Neural cell (in vitro differentiated cells): ENCODE measurements around the gene ZNF768. TPM values are rescaled to one million over a fixed set of nuclear protein-coding genes. Genes with fewer than 3 reads are reported as not detected.

Source experiments
- H2AFZ ChIP-seq: fragments of 200-600, 300-800 bp; sonication (generic), shearing (Covaris generic); 2 replicates; pipeline ENCODE4 v1.6.0; 2014; ENCODE audit warnings: low read depth, mild to moderate bottlenecking, antibody characterized with exemption, low read length, moderate library complexity
- H3F3A ChIP-seq: fragments of 200-600 bp; shearing (Covaris generic); 2 replicates; pipeline ENCODE4 v1.6.1; 2016; ENCODE audit warnings: mild to moderate bottlenecking, moderate library complexity, mixed read lengths, antibody characterized with exemption, low read length; ENCODE audit not compliant: insufficient read depth, poor library complexity, severe bottlenecking
- H3K27ac ChIP-seq: fragments of 200-600, 300-800 bp; sonication (generic), shearing (Covaris generic); 2 replicates; pipeline ENCODE4 v1.5.1; 2014; ENCODE audit warnings: mild to moderate bottlenecking, low read length, moderate library complexity
- H3K27me3 ChIP-seq: fragments of 300-800, 200-600 bp; sonication (generic), shearing (Covaris generic); 2 replicates; pipeline ENCODE4 v1.6.0; 2014; ENCODE audit warnings: mild to moderate bottlenecking, low read depth, low read length, moderate library complexity; ENCODE audit not compliant: insufficient read depth
- H3K36me3 ChIP-seq: fragments of 300-800, 200-600 bp; sonication (generic), shearing (Covaris generic); 2 replicates; pipeline ENCODE4 v1.5.1; 2014; ENCODE audit warnings: mild to moderate bottlenecking, antibody characterized with exemption, low read length, moderate library complexity; ENCODE audit not compliant: insufficient read depth
- H3K4me2 ChIP-seq: fragments of 300-800, 200-600 bp; sonication (generic), shearing (Covaris generic); 2 replicates; pipeline ENCODE4 v1.6.0; 2014; ENCODE audit warnings: mild to moderate bottlenecking, low read length
- H3K4me3 ChIP-seq: fragments of 300-800, 200-600 bp; sonication (generic), shearing (Covaris generic); 2 replicates; pipeline ENCODE4 v1.5.1; 2014; ENCODE audit warnings: mild to moderate bottlenecking, low read length, moderate library complexity
- H3K79me2 ChIP-seq: fragments of 200-600 bp; shearing (Covaris generic); replicated peaks from 2 replicates; pipeline ENCODE4 v1.6.0; 2014; ENCODE audit warnings: mild to moderate bottlenecking, low read length, moderate library complexity; ENCODE audit not compliant: insufficient read depth
- H3K9ac ChIP-seq: fragments of 300-800, 200-600 bp; sonication (generic), shearing (Covaris generic); 2 replicates; pipeline ENCODE4 v1.6.1; 2016; ENCODE audit warnings: mild to moderate bottlenecking, low read length, mixed read lengths
- H3K9me2 ChIP-seq: fragments of 200-600 bp; shearing (Covaris generic); 2 replicates; pipeline ENCODE4 v1.6.1; 2016; ENCODE audit warnings: mild to moderate bottlenecking, low read length, mixed read lengths; ENCODE audit not compliant: insufficient read depth
- H3K9me3 ChIP-seq: fragments of 200-600, 300-800 bp; sonication (generic), shearing (Covaris generic); 2 replicates; pipeline ENCODE4 v1.6.1; 2016; ENCODE audit warnings: mild to moderate bottlenecking, mixed run types, low read length, moderate library complexity, mixed read lengths
- H4K20me1 ChIP-seq: fragments of 200-600 bp; shearing (Covaris generic); 2 replicates; pipeline ENCODE4 v1.6.1; 2016; ENCODE audit warnings: mild to moderate bottlenecking, mixed run types; ENCODE audit not compliant: insufficient read depth
- EP300 ChIP-seq: fragments of 450-650 bp; conservative IDR thresholded peaks from 2 replicates; pipeline ENCODE4 v1.6.1; 2014; ENCODE audit warnings: antibody characterized with exemption, mild to moderate bottlenecking, moderate library complexity; ENCODE audit not compliant: poor library complexity, severe bottlenecking
- EZH2 ChIP-seq: fragments of 200-600, 300-800 bp; shearing (Covaris generic), sonication (generic); IDR thresholded peaks from 2 replicates; pipeline ENCODE4 v1.6.1; 2014; ENCODE audit warnings: antibody characterized with exemption, low read length, borderline replicate concordance, mild to moderate bottlenecking; ENCODE audit not compliant: insufficient read depth, poor library complexity, severe bottlenecking
- MXI1 ChIP-seq: fragments of 450-650 bp; conservative IDR thresholded peaks from 2 replicates; pipeline ENCODE4 v1.6.1; 2014; ENCODE audit warnings: antibody characterized with exemption, mild to moderate bottlenecking; ENCODE audit not compliant: poor library complexity, severe bottlenecking
- POLR2AphosphoS5 ChIP-seq: IDR thresholded peaks from 2 replicates; pipeline ENCODE4 v1.6.1; 2012
- RAD21 ChIP-seq: fragments of 450-650 bp; conservative IDR thresholded peaks from 2 replicates; pipeline ENCODE4 v1.6.1; 2014; ENCODE audit warnings: antibody characterized with exemption, mild to moderate bottlenecking, moderate library complexity
- SMC3 ChIP-seq: fragments of 450-650 bp; conservative IDR thresholded peaks from 2 replicates; pipeline ENCODE4 v1.6.1; 2014; ENCODE audit warnings: antibody characterized with exemption, mild to moderate bottlenecking, moderate library complexity; ENCODE audit not compliant: poor library complexity
- TAF1 ChIP-seq: IDR thresholded peaks from 2 replicates; pipeline ENCODE4 v1.6.1; 2012; ENCODE audit warnings: low read depth
- polyA plus RNA-seq: library from polyadenylated mRNA; depleted of rRNA; stranded (reverse); fragments of >200 nt; gene quantifications from 2 replicates; pipeline ENCODE4 v1.2.3, GENCODE V29; 2014
- TF ChIP-seq, protein P1 (sequence below): fragments of 450-650 bp; IDR thresholded peaks from 2 replicates; pipeline ENCODE4 v1.5.1; 2014; ENCODE audit warnings: antibody characterized with exemption, mild to moderate bottlenecking, moderate library complexity; ENCODE audit not compliant: poor library complexity, severe bottlenecking
- TF ChIP-seq, protein P2 (sequence below): IDR thresholded peaks from 2 replicates; pipeline ENCODE4 v1.6.1; 2012; ENCODE audit warnings: borderline replicate concordance

Gene ZNF768
- polyA plus RNA-seq, 1 donor from 2014 or later = 54.4 TPM

DNA sequence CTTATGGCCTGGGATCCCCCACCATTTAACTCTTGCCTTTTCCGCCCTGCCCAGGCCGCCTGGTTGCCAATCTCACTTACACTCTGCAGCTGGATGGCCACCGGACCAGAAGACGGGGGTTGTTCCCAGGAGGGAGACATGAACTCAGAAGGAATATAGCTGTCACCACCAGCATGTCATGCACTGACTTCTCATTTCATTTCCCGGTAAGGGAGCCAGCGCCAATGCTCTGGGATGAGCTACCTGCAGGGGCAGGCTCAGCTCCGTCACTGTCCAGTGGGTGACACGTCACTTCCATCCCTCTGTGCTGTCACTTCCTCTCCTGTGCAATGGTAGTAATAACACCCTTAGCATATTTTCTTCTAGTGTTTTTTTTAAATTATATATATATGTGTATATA, 27.1 kb downstream of the ZNF768 start:
- H3F3A ChIP-seq = no peaks in the 10 kb centered on the region
- no peaks in the 10 kb centered on the region for H3K36me3 ChIP-seq
- H3K9ac ChIP-seq = no peak overlapping the region
- no peak overlapping the region for H2AFZ ChIP-seq
- no peaks in the 10 kb centered on the region for H3K79me2 ChIP-seq
- no peak overlapping the region for H3K27ac ChIP-seq
- no peaks in the 10 kb centered on the region for H3K9me3 ChIP-seq
- H3K4me3 ChIP-seq = no peak overlapping the region
- H4K20me1 ChIP-seq = no peaks in the 10 kb centered on the region
- no peak for TF ChIP-seq SMC3
- TF ChIP-seq EP300 = no peak
- no peak for TF ChIP-seq TAF1
- no peak for TF ChIP-seq MXI1
- TF ChIP-seq EZH2 = no peak
- TF ChIP-seq, protein P1, sequence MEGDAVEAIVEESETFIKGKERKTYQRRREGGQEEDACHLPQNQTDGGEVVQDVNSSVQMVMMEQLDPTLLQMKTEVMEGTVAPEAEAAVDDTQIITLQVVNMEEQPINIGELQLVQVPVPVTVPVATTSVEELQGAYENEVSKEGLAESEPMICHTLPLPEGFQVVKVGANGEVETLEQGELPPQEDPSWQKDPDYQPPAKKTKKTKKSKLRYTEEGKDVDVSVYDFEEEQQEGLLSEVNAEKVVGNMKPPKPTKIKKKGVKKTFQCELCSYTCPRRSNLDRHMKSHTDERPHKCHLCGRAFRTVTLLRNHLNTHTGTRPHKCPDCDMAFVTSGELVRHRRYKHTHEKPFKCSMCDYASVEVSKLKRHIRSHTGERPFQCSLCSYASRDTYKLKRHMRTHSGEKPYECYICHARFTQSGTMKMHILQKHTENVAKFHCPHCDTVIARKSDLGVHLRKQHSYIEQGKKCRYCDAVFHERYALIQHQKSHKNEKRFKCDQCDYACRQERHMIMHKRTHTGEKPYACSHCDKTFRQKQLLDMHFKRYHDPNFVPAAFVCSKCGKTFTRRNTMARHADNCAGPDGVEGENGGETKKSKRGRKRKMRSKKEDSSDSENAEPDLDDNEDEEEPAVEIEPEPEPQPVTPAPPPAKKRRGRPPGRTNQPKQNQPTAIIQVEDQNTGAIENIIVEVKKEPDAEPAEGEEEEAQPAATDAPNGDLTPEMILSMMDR = no peak
- no peak for TF ChIP-seq POLR2AphosphoS5
- TF ChIP-seq, protein P2, sequence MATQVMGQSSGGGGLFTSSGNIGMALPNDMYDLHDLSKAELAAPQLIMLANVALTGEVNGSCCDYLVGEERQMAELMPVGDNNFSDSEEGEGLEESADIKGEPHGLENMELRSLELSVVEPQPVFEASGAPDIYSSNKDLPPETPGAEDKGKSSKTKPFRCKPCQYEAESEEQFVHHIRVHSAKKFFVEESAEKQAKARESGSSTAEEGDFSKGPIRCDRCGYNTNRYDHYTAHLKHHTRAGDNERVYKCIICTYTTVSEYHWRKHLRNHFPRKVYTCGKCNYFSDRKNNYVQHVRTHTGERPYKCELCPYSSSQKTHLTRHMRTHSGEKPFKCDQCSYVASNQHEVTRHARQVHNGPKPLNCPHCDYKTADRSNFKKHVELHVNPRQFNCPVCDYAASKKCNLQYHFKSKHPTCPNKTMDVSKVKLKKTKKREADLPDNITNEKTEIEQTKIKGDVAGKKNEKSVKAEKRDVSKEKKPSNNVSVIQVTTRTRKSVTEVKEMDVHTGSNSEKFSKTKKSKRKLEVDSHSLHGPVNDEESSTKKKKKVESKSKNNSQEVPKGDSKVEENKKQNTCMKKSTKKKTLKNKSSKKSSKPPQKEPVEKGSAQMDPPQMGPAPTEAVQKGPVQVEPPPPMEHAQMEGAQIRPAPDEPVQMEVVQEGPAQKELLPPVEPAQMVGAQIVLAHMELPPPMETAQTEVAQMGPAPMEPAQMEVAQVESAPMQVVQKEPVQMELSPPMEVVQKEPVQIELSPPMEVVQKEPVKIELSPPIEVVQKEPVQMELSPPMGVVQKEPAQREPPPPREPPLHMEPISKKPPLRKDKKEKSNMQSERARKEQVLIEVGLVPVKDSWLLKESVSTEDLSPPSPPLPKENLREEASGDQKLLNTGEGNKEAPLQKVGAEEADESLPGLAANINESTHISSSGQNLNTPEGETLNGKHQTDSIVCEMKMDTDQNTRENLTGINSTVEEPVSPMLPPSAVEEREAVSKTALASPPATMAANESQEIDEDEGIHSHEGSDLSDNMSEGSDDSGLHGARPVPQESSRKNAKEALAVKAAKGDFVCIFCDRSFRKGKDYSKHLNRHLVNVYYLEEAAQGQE = no peak
- TF ChIP-seq RAD21 = no peak
- no peaks in the 10 kb centered on the region for H3K27me3 ChIP-seq
- no peaks in the 10 kb centered on the region for H3K9me2 ChIP-seq
- H3K4me2 ChIP-seq = no peak overlapping the region

DNA sequence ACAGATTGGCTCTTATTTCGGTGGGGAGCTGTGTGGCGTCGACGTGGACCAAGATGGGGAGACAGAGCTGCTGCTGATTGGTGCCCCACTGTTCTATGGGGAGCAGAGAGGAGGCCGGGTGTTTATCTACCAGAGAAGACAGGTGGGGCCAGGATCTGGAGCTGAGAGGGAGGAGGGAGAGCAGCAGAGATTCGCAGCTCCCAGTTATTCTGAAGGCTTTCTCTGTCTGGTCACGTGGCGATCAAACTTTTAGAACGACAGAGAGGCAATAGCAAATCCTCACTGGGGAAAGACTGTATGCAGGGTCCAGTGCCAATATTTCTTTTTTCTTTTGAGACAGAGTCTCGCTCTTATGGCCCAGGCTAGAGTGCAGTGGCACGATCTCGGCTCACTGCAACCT, 31.7 kb downstream of the ZNF768 start:
- H3K36me3 ChIP-seq = no peaks in the 10 kb centered on the region
- no peaks in the 10 kb centered on the region for H3K9me2 ChIP-seq
- H3K4me2 ChIP-seq = no peak overlapping the region
- no peak overlapping the region for H3K4me3 ChIP-seq
- no peaks in the 10 kb centered on the region for H3K27me3 ChIP-seq
- H4K20me1 ChIP-seq = no peaks in the 10 kb centered on the region
- no peak overlapping the region for H3K27ac ChIP-seq
- no peak overlapping the region for H2AFZ ChIP-seq
- TF ChIP-seq POLR2AphosphoS5 (no peak), MXI1 (no peak)
- H3K79me2 ChIP-seq = no peaks in the 10 kb centered on the region
- no peak overlapping the region for H3K9ac ChIP-seq
- H3F3A ChIP-seq = no peaks in the 10 kb centered on the region
- H3K9me3 ChIP-seq = no peaks in the 10 kb centered on the region

DNA sequence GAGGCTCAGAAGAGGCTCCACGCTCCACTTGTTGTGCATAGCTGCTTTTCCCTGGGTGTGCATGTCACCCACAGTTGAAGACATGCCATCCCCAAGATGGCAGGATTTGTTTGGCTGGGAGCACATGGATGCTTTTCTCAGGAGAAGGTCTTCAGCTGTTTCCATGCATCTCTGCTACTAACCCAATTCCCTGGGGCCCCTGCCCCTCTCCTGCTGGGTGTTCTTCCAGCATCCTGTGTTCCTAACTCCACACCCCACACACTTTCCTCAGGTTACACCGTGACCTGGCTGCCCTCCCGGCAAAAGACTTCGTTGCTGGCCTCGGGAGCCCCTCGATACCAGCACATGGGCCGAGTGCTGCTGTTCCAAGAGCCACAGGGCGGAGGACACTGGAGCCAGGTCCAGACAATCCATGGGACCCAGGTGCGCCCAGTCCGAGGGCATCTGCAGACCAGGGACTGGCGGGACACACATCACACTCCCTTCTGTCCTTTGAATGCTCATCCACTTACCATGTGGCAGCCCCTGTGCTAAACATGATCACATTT, 32.4 kb downstream of the ZNF768 start:
- H3K9me2 ChIP-seq = no peaks in the 10 kb centered on the region
- H3K27ac ChIP-seq = no peak overlapping the region
- TF ChIP-seq, protein P1 = no peak
- no peak for TF ChIP-seq POLR2AphosphoS5
- no peak for TF ChIP-seq SMC3
- no peak for TF ChIP-seq TAF1
- TF ChIP-seq EP300 = no peak
- no peak for TF ChIP-seq MXI1
- TF ChIP-seq EZH2 = no peak
- TF ChIP-seq RAD21 = no peak
- TF ChIP-seq, protein P2 = no peak
- H3K4me2 ChIP-seq = no peak overlapping the region
- H2AFZ ChIP-seq = no peak overlapping the region
- H4K20me1 ChIP-seq = no peaks in the 10 kb centered on the region
- H3K27me3 ChIP-seq = no peaks in the 10 kb centered on the region
- no peaks in the 10 kb centered on the region for H3K9me3 ChIP-seq
- no peaks in the 10 kb centered on the region for H3K79me2 ChIP-seq
- no peak overlapping the region for H3K9ac ChIP-seq
- no peaks in the 10 kb centered on the region for H3K36me3 ChIP-seq
- no peaks in the 10 kb centered on the region for H3F3A ChIP-seq
- no peak overlapping the region for H3K4me3 ChIP-seq
